GM18873 (cell line): Measurements from ENCODE around the gene KSR1.

Experiments used
- ATAC-seq: cut with Tn5 transposase; IDR thresholded peaks from one replicate; pipeline ENCODE4 v1.9.1; 2021; ENCODE audit warnings: mild to moderate bottlenecking, moderate library complexity, moderate number of reproducible peaks; ENCODE audit not compliant: unreplicated experiment, low FRiP score

The KSR1 gene

DNA sequence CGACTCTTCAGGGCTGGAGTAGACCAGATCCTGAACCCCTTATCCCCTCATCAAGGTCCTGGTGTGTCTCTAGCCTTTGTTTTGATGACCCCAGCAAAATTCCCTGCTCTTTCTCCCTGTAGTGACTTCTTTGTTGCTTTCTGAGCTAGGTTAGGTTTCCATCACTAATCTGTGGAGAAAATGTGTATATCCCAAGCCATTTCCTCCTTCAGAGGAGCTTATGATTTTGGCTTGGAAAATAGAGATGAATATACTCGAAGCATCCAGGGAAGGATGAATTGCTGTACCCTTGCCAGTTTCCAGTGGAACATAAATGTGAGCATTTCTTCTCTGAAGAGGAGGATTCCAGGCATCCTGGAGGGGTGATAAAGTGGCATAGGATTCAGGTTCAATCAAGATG, 55.8 kb downstream of the KSR1 start:
- ATAC-seq = no peak

DNA sequence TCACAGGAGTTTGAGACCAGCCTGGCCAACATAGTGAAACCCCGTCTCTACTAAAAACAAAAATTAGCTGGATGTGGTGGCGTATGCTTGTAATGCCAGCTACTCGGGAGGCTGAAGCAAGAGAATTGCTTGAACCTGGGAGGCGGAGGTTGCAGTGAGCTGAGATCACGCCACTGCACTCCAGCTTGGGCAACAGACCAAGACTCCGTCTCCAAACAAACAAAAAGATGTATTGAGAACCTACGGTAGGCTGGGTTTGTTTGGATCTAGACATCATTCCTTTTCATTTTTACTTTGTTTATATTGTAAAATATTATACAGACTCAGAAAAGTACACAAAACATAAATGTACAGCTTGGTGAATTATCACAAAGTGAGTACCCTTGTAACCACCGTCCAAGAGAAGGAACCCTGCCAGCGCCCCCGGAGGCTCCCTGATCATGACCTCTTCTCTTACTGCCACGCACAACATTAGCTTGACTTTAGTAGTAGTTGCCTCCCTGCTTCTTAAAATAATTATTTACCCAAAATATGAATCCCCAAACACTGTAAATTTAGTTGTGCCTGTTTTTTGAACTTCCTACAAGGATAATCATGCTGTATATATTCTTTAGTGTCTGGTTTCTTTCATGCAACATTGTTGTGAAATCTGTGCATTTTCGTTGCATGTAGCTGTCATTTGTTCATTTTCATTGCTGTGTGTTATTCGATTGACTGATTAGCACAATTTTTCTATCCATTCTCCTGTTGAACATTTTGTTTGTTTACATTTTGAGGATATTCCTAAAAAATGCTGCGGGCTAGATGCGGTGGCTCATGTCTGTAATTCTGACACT, 56.5 kb downstream of the KSR1 start:
- no peak for ATAC-seq

DNA sequence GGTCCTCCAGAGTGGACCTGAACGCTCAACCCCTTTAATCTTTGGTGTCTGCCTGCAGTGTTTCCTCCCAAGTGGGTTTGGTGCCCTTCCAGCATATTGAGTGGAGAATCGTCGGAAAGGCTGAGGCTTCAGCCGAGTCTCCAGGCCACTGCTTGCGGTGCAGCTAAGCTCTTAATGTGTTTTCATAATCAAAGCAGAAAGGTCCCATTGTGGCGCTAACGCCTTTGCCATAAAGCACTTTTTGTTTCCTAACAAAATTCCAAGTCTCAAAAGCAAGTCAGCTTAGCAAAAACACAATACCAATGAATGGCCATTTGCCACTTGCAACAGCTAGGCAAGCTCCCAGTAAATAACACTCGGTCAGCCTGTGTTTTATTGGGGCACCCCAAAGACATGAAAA, 57.6 kb downstream of the KSR1 start:
- ATAC-seq = no peak

DNA sequence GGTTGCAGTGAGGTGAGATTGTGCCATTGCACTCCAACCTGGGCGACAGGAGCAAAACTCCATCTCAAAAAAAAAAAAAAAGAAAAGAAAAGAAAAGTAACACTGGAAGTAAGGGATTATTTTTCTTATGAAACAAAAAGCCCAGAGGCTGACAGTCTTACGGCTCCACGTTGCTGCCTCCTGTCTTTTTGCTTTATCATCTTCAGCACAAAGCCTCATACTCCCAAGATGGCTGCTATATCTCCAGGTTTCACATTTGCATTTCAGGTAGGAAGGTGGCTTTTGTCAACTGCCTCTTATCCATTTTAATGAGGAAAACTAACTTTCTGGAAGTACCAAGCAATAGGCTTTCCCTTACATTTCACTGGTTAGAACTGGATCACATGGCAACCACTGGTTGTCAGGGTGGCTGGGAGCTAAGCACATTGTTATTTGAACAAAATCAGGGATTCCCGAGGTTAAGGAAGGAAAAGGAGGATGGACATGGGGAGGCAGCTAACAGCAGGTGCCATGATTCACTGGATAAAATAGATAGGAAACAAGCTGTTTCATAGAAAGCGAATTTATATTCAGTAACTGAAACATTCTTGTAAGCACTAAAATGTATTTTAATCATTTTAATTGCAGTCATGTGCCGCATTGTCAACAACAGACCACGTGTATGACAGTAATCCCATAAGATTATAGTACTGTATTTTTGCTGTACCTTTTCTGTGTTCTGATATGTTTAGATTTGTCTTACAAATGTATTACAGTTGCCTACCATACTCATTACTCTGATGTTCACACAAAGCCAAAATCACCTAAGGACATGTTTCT, 58.6 kb downstream of the KSR1 start:
- ATAC-seq = no peak

DNA sequence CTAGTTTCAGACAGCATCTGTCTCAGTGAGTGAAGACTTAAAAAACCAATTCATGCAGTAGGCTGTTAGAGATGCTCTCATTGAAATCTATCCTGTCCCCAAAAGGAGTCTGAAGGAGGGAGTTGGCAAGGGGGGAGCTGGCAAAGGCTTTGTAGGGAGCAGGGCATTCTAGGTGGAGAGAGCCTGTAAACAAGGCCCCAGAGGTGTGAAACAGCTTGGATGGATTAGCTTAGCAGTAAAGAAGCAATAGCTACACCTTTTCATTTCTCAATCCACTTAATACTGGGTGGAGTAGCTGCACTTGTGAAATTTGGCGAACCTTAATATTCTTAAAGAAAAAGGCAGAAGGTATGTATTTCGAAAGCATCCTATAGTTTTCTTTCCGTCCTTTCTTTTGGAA, 61.8 kb downstream of the KSR1 start:
- no peak for ATAC-seq

DNA sequence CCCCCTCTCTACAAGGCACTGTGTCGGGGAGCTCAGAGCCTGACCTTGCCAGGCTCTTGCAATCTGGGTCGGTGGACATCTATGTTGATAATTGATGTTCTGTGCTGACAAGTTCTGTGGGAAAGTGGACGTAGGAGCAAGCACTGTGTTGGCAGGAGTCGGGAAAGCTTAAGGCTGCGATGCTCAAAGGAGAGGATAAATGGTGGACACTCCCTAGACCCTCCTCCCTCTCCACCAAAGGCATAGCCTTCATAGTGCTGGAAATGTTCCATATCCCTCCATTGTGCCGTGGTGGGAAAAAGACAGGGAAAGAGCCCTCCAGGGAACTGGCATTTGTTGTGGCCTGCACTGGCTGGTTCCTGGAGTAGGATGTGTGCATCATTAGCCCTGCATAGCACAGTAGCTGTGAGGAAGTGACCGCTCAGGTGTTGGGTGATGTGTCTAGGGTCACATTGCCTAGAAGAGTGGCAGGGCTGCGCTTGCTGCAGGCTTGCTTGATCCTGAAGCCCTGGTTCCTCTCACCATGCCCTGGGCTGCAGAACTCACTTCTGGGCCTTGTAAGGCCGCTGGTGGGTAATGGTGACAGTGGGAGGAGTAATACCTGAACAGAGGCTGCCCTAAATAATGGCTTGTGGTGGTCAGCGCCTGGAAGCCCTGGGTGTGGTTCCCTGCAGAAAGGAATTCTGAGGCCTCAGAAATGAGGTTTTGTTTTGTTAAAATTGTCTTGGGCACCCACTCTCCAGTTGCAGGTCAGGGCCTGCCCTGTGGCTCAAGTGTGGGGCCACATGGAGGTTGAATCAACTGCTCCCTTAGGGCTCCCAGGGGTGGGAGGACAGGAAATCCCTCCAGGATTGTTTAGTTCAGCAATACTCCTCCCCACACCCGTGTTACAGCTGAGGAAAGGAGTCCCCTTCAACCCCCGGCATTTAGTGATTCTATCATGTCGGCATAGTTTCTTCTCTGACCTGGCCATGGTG, 62.6 kb downstream of the KSR1 start:
- no peak for ATAC-seq

DNA sequence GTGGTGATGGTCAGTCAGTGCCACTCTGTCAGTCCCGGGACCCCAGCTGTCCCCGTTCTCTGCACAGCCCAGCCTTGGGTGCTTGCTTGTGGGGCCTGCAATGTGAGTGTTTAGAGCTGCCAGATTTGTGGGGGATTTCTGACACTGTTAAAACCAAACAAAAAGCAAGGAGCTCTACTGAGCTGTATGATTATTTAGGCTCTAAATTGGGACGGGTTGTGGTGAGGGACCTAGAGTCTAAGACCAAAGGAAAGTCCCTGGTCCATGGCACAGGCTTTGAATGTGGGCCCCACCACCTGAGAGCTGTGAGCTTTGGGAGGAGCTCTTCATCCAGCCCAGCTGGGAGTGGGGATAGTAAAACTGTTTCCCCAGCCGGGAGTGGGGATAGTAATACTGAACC, 63.3 kb downstream of the KSR1 start:
- ATAC-seq = peak; percentile 68

DNA sequence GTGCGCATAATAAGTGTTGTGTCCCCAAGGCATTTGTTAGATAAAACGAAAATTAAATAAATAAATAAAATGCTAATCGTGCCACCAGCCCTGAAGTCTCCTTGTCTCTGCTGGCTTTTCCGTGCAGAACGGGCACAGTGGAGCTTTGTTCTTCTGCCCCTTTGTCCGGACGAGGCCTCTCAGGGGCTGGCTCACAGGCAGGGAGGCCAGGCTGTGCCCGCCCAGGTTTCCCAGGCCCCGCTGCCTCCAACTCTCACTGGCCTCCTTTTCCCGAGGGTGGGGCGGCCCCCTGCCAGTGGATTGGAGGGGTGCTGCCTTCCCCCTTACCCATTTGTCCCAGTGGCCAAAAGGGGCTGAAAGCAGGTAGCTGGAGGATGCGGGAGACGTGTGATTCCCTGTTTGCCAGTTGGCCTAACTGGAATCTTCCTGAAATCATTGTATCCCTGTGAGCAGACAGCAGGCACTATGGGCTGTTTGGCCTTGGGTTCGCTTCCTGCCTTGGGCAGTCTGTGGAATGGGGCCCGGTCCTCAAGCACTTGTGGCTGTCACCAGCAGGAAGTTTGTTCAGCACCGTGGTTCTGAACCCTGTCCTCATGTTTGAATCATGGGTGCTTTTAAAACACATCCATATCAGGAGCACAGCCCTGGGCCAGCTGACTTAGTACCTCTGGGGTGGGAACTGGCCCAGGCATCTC, 64.4 kb downstream of the KSR1 start:
- no peak for ATAC-seq

DNA sequence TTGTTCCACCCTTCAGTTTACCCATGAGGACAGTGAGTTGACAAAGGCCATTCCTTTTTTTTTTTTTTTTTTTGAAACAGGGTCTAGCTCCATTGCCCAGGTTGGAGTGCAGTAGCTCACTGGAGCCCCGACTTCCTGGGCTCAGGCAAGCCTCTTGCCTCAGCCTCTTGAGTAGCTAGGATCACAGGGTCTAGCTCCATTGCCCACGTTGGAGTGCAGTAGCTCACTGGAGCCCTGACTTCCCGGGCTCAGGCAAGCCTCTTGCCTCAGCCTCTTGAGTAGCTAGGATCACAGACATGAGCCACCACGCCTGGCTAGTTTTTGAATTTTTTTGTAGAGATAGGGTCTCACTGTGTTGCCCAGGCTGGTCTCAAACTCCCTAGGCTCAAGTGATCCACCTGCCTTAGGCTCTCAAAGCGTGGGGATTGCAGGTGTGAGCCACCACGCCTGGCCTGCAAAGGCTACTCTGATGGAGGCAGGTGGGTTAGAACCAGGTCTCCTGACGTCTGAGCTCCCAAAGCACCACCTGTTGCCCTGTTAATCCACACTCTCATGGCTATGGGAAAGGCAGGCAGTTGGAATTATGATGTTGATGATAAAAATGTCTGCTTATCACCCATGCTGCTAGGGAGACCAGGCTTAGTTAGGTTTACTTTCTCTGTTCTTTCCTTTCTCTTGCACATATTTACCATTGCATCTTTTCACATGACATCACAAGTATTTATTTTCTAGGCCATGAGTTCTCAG, 65.2 kb downstream of the KSR1 start:
- ATAC-seq = no peak

DNA sequence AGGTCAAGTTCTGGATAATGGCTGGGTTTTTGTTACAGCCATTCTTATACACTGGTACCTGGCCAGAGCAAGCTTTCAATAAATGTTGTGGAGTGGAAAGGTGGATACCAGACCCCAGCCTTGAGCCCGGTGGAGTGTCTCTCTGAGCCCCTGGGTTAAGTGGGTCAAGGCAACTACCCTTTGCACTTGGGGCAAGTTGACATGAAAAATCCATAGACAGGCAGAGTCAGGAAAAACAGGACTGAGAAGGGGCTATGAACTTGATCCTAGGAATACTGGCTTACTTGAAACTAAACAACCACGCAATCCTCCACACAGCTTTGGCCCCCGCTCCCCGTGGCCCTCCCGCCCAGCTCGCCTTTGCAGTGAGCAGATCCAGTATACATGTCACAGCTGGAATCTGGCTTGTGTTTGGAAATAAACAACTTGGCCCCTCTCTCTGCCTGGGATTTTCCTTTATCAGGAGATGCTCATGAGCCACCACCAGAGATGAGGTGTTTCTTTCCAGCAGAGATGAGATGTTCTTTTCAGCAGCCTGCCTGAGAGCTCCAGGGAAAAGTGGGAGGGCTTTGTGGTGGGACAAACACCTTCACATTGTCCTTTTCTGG, 65.9 kb downstream of the KSR1 start:
- no peak for ATAC-seq

DNA sequence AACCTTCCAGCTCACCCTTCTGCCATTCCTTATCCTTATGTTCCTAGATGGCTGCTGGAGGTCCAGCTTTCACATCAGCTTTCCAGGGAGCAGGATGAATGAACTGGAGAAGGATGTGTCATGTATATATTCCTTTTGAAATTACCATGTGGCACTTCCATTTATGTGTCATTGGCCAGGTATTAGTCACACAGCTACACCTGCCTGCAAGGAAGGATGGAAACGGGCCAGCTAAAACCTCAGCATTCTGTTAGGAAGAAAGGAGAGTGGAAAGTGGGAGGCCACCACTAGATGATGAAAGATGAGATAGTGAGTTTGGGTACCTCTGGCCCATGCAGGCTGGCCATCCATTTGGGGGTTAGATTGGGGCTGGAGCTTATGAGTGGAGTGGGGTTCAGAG, 67.5 kb downstream of the KSR1 start:
- ATAC-seq = no peak

DNA sequence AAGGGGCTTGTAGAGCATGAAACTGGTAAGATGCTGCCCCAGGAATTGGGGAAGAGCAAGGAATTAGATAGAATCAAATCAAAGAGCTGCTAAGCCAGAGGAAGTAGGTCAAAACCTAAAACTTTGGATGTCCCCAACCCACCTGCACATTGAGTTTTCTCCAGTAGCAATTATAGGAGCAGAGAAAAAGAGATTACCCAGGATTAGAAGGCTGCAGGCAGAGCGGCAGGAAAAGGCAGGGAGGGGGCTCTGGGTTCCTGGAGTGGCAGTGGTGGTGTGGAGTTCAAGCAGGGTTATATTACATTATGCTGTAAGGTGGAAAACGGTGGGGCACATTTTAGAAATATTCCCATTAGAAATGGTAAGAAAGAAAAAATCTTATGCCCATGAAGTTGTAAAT, 68.3 kb downstream of the KSR1 start:
- ATAC-seq = no peak

DNA sequence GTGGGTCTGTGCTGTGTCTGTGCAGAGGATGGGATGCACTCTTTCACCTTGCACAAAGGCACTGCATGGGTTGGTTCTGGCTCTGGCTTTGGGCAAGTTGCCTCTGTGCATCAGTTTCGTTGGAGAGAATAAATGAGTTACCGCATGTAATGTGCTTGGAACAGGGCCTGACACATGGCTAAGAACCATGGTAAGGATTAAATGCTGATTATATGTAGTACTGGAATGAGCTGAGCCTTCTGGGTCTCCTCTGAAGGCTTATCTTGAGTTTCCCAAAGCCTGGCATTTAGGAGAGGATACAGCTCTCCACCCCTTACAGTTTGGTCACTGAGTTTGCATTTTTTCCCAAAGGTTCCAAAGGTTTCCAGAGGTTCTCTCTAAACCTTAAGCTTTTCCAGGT, 69.1 kb downstream of the KSR1 start:
- no peak for ATAC-seq

DNA sequence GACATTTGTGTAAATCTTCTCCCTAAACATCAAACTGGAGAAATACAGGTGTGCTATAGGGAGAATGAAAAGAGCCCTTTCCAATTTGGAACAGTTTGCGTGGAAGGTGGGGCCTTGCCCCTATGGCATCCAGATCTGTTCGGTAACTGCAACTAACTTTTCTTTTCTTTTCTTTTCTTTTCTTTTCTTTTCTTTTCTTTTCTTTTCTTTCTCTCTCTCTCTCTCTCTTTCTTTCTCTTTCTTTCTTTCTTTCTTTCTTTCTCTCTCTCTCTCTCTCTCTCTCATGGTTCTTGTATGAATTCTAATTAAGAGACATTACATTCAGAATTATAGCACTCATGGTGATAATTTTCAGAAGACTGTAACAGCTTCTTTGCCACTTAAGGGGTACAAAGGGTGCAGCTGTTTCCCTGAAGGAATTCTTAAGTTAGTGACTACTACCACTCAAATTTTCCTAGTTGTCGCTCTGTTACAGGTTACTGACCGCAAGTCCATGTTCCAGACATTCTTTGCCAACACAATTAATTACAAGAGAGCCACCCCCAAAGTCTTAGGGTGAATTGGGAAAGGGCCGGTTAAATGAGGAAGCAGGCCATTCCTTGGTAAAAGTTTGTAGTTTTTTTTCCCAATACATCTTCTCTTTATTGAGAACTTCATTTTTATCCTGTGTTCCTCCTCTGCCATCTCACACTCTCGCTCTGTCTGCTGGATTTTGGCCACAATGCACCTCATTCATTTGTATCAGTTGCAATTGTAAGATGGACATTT, 69.8 kb downstream of the KSR1 start:
- no peak for ATAC-seq

DNA sequence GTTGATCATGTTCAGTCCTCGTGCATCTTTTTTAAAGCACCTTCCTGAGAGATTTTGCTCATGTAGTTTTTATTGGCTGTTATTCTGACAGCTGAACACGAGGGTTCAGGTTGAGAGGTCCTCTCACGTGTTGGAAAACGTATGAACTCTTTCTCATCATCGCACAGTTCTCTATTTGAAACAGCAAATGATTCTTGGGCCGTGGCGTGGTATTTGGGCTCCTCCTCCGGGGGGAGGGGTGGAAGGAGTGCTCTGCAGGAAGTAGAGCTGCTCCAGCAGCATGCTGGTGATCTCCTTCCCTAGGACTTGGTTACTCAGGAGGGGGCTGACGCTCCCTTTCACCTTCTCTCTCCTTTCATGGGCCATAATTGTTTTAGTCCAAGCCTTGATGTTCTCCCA, 70.4 kb downstream of the KSR1 start:
- no peak for ATAC-seq

DNA sequence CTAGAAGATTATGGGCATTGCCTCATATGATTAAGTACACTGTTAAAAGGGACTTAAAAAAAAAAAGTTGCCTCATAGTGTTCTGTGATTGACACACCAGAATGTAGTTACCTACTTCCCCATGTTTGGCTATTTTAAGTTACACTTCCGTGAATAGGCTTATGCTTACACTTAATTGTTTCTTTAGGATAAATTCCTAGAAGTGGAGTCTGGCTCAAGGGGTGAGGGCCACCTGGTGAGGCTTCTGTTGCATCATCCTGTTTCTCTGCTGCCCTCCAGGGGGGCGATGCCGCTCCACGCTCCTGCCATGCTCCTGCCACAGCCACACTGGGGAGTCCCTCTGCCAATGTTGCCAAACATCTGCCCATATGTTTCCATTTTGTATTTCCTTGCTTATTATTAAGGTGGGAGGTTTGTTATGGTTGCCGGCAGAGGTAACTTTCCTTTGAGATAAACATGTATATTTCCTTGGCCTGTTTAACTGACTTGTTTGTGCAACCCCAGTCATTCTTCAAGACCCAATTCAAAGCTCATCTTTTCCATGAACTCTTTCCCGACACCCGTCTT, 73.1 kb downstream of the KSR1 start:
- ATAC-seq = no peak

DNA sequence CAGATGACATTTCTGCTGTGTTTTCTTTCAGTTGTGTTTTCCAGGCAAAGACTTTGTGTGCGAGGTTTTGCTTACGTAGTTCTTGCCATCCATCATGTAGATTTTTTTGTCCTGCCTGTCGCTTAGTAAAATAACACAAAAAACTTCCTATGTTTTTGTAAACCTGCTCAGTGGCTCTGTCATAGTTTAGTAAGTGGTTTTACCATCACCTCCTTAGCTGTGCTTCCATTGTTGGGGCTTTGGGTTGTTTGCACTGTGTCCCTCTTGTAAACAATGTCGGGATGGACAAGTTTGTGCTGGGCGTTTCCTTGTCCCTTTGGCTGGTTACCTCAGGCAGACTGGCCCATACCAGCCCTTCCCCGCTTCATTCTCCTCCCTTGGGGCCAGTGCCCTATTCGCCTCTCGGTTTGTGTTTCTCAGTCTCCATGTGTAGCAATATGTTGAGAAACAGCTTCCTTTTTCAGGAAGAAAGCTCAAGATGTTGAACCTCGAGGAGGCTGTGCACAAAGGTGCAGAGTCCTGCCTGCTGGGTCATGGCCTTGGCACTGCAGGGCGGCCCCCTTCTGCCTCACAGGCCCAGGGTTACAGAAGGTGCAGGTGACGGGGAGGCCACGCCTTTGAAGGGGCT, 74.6 kb downstream of the KSR1 start:
- no peak for ATAC-seq
